ENCODE results near the gene TRIO.

TRIO gene

DNA sequence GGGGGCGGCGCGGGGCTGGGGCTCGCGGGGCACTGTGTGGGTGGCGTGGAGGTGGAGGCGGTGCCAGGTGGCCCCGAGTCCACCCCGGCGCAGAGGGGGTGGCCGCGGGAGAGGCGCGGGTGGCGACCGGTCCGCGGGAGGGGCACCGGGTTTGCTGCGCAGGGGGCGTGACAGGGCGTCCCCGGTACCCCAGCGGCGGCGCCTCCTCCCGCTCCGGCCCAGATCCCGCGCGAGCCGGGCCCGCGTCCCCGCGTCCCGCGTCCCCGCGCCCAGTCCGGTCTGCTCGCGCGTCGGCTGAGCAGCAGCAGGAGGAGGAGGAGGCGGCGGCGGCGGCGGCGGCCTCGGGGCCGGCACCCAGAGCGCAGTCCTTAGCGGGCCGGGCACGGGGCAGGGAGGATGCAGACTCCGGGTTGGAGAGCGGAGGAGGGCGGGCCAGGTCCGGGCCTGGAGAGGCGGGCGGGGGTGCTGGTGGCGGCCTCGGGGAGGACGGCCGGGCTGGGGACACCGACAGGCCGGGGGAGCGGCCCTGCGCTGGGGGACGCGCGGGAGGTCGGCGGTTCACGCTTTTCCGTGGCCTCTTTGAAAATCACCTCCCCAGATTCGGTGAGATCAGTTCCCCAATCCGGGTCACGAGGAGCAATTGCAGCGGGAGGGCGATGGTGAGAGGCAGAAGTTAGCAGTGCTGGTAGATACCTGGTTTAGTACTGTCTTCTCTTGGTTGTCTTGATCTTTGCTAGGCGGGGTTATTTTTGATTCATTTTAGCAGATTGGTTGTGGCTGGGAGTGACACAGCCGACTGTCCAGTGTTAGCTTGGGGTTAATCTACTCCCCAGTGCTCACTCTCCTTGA is 1.7 kb downstream of the TRIO start (continued):
- TF ChIP-seq ZNF24 (tag by site-specific recombination; IDR thresholded peaks at IDR 0.05) (peak; percentile 13; the same call in 1 of the 2 replicates), WT1 (tag by site-specific recombination; IDR thresholded peaks at IDR 0.05) (peak; percentile 22; the same call in 1 of the 2 replicates), ZBTB21 (tag by site-specific recombination; IDR thresholded peaks at IDR 0.05) (no peak), ZSCAN30 (tag by site-specific recombination; IDR thresholded peaks at IDR 0.05) (0 out of 2 replicates have a peak, but pooled peaks have one; percentile 15), ZNF501 (tag by site-specific recombination; IDR thresholded peaks at IDR 0.05) (peak; percentile 57), ZBTB20 (tag by site-specific recombination; IDR thresholded peaks at IDR 0.05) (peak; percentile 44; the same call in 1 of the 2 replicates), ZNF341 (tag by site-specific recombination; IDR thresholded peaks at IDR 0.05; ENCODE audit: low read depth) (peak; percentile 88), ZNF175 (tag by site-specific recombination; IDR thresholded peaks at IDR 0.05) (no peak), ZNF600 (tag by site-specific recombination; IDR thresholded peaks at IDR 0.05) (peak; percentile 53; the same call in 1 of the 2 replicates), ZNF596 (tag by site-specific recombination; IDR thresholded peaks at IDR 0.05) (no peak; the same call in 1 of the 2 replicates), ZNF335 (tag by site-specific recombination; conservative IDR thresholded peaks at IDR 0.05) (peak; percentile 35), ZNF239 (tag by site-specific recombination; IDR thresholded peaks at IDR 0.05) (no peak), ZNF366 (tag by site-specific recombination; conservative IDR thresholded peaks at IDR 0.05) (peak; percentile 80), ZEB2 (tag by site-specific recombination; IDR thresholded peaks at IDR 0.05) (peak; percentile 96), ZNF660 (tag by site-specific recombination; IDR thresholded peaks at IDR 0.05) (0 out of 2 replicates have a peak, but pooled peaks have one; percentile 43), ZFP37 (tag by site-specific recombination; IDR thresholded peaks at IDR 0.05) (0 out of 2 replicates have a peak, but pooled peaks have one; percentile 43)
- TF ChIP-seq, protein P1, sequence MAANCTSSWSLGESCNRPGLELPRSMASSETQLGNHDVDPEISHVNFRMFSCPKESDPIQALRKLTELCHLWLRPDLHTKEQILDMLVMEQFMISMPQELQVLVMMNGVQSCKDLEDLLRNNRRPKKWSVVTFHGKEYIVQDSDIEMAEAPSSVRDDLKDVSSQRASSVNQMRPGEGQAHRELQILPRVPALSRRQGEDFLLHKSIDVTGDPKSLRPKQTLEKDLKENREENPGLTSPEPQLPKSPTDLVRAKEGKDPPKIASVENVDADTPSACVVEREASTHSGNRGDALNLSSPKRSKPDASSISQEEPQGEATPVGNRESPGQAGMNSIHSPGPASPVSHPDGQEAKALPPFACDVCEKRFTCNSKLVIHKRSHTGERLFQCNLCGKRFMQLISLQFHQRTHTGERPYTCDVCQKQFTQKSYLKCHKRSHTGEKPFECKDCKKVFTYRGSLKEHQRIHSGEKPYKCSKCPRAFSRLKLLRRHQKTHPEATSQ (tag by site-specific recombination; IDR thresholded peaks at IDR 0.05) = no peak
- TF ChIP-seq, protein P2, sequence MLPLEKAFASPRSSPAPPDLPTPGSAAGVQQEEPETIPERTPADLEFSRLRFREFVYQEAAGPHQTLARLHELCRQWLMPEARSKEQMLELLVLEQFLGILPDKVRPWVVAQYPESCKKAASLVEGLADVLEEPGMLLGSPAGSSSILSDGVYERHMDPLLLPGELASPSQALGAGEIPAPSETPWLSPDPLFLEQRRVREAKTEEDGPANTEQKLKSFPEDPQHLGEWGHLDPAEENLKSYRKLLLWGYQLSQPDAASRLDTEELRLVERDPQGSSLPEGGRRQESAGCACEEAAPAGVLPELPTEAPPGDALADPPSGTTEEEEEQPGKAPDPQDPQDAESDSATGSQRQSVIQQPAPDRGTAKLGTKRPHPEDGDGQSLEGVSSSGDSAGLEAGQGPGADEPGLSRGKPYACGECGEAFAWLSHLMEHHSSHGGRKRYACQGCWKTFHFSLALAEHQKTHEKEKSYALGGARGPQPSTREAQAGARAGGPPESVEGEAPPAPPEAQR (tag by site-specific recombination; IDR thresholded peaks at IDR 0.05) = no peak

DNA sequence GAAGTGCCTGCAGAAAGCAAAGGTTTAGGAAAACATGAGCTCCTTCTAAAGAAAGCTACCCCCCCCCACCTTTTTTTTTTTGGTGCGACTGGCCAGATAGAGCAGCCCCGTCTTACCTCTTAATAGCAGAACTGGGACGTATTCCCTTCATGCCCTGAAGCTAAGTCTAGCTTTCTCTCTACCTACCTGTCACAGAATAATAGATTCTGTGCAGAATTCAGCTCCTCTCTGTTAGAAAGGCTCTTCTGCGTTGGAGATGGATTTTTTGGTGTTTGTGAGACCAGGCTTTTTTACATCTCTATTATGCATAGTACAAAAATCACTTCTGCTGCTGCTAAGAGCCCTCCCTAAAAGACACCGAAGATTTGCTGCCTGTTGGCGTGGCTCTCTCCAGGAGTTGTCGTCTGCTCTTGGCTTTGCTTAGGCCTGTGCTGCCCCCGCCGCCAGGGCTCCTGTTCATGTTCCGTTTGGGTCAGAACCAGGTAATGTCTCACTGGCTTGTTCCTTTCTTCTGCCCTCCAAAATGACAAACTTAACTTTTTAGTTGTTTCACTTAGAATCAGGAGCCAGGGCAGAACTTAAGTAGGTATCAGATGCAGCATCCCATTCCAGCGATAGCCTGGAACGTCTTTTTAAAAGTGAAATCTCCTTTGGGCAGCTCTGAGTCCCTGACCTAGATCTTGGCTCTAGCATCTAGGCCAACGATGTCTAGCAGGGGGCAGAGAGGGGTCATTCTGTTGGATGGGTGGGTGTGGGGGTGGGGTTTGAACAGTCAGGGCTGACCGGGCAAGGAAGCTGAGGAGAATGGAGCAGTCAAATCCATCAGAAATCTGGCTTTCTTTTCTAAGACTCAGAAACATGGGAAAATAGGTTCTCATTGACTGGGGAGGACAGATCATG is 2.5 kb downstream of the TRIO start:
- no peaks in the 10 kb centered on the region for H3K36me3 ChIP-seq (ENCODE audit: control insufficient read depth in 2 of 2, insufficient read depth in 1 of 2, low read length in 2 of 2)
- H3K4me3 ChIP-seq (ENCODE audit: low read depth, low read length) = peak overlapping the region; percentile 69
- no peaks in the 10 kb centered on the region for H3K9me3 ChIP-seq (ENCODE audit: control insufficient read depth, insufficient read depth, low read depth, low read length)
- H3K27ac ChIP-seq (ENCODE audit: extremely low read depth, low read depth, low read length) = peak overlapping the region; percentile 98
- H3K4me1 ChIP-seq (ENCODE audit: control insufficient read depth, insufficient read depth, low read length) = peaks cover 58% of the 10 kb centered on the region
- ChIA-PET CTCF (interaction anchor here (0.6 to 1.3 kb wide), 9 partner anchors 8 to 165 kb away, joined by 3 to 5 read pairs (median 3); no protein-coding TSS in a partner anchor), POLR2A (interaction anchor here (0.6 to 2.6 kb wide), 13 partner anchors 9 to 158 kb away, joined by 3 to 28 read pairs (median 4); no protein-coding TSS in a partner anchor)
- TF ChIP-seq, protein P3, sequence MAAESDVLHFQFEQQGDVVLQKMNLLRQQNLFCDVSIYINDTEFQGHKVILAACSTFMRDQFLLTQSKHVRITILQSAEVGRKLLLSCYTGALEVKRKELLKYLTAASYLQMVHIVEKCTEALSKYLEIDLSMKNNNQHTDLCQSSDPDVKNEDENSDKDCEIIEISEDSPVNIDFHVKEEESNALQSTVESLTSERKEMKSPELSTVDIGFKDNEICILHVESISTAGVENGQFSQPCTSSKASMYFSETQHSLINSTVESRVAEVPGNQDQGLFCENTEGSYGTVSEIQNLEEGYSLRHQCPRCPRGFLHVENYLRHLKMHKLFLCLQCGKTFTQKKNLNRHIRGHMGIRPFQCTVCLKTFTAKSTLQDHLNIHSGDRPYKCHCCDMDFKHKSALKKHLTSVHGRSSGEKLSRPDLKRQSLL (tag by site-specific recombination; IDR thresholded peaks at IDR 0.05) = peak; percentile 54
- TF ChIP-seq, protein P4, sequence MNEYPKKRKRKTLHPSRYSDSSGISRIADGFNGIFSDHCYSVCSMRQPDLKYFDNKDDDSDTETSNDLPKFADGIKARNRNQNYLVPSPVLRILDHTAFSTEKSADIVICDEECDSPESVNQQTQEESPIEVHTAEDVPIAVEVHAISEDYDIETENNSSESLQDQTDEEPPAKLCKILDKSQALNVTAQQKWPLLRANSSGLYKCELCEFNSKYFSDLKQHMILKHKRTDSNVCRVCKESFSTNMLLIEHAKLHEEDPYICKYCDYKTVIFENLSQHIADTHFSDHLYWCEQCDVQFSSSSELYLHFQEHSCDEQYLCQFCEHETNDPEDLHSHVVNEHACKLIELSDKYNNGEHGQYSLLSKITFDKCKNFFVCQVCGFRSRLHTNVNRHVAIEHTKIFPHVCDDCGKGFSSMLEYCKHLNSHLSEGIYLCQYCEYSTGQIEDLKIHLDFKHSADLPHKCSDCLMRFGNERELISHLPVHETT (tag by site-specific recombination; IDR thresholded peaks at IDR 0.05) = 0 out of 2 replicates have a peak, but pooled peaks have one; percentile 2
- TF ChIP-seq ZNF843 (tag by site-specific recombination; IDR thresholded peaks at IDR 0.05) = no peak
- TF ChIP-seq, protein P5, sequence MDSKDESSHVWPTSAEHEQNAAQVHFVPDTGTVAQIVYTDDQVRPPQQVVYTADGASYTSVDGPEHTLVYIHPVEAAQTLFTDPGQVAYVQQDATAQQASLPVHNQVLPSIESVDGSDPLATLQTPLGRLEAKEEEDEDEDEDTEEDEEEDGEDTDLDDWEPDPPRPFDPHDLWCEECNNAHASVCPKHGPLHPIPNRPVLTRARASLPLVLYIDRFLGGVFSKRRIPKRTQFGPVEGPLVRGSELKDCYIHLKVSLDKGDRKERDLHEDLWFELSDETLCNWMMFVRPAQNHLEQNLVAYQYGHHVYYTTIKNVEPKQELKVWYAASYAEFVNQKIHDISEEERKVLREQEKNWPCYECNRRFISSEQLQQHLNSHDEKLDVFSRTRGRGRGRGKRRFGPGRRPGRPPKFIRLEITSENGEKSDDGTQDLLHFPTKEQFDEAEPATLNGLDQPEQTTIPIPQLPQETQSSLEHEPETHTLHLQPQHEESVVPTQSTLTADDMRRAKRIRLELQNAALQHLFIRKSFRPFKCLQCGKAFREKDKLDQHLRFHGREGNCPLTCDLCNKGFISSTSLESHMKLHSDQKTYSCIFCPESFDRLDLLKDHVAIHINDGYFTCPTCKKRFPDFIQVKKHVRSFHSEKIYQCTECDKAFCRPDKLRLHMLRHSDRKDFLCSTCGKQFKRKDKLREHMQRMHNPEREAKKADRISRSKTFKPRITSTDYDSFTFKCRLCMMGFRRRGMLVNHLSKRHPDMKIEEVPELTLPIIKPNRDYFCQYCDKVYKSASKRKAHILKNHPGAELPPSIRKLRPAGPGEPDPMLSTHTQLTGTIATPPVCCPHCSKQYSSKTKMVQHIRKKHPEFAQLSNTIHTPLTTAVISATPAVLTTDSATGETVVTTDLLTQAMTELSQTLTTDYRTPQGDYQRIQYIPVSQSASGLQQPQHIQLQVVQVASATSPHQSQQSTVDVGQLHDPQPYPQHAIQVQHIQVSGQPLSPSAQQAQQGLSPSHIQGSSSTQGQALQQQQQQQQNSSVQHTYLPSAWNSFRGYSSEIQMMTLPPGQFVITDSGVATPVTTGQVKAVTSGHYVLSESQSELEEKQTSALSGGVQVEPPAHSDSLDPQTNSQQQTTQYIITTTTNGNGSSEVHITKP (tag by site-specific recombination; IDR thresholded peaks at IDR 0.05) = peak; percentile 78; the same call in 1 of the 2 replicates
- peak; percentile 63 for TF ChIP-seq ZBTB17 (tag by site-specific recombination; IDR thresholded peaks at IDR 0.05)
